Endothelial cell of umbilical vein (primary cell): Measurements from ENCODE around the gene ZBTB14. TPM values are rescaled to one million over a fixed set of nuclear protein-coding genes. Genes with fewer than 3 reads are reported as not detected.

Experiments used
- BruUV-seq: library from RNA; stranded (reverse); fragments of 400-500 nt; replicated peaks from 2 replicates; lab custom pipeline; 2021; lab: Mats Ljungman, UMichigan
- CTCF ChIA-PET: fragments of 300-600, 350-600 bp; sonication (Branson Sonifier 250); formaldehyde crosslinking; loops from one replicate; lab custom pipeline; 2021; ENCODE audit warnings: antibody characterized with exemption, inconsistent platforms; lab: Charles Lee
- POLR2A ChIA-PET: fragments of 300-600, 350-600 bp; sonication (Branson Sonifier 250); formaldehyde crosslinking; loops from one replicate; lab custom pipeline; 2021; ENCODE audit warnings: antibody characterized with exemption, inconsistent platforms; lab: Charles Lee
- DNase-seq: peaks from one replicate; pipeline ENCODE4 v3.0.0-alpha.2; 2011; ENCODE audit warnings: low read depth, low spot score
- FAIRE-seq: peaks from 2 replicates; lab custom pipeline; 2011; peaks lifted over from hg19 to GRCh38; lab: Jason Lieb, UNC
- H2AFZ ChIP-seq: 2 replicates; pipeline ENCODE4 v1.6.0; 2012; ENCODE audit warnings: low read depth, low read length, control low read depth, inconsistent platforms
- H3K27ac ChIP-seq: 2 replicates; pipeline ENCODE4 v1.5.1; 2011; ENCODE audit warnings: low read depth, mild to moderate bottlenecking, control low read depth, low read length, moderate library complexity; ENCODE audit not compliant: insufficient read depth
- H3K27me3 ChIP-seq, 2 experiments: 2 replicates each; pipeline versions ENCODE4 v1.6.0 to v1.6.1; 2011; ENCODE audit warnings: low read length in 2 of 2, mixed read lengths in 1 of 2; ENCODE audit not compliant: control insufficient read depth in 2 of 2, insufficient read depth in 2 of 2
- H3K36me3 ChIP-seq, 2 experiments: 2 replicates in 1 of 2; 3 replicates in 1 of 2; pipeline ENCODE4 v1.5.1; 2011; ENCODE audit warnings: low read length in 2 of 2, mild to moderate bottlenecking in 1 of 2, moderate library complexity in 1 of 2; ENCODE audit not compliant: control insufficient read depth in 2 of 2, insufficient read depth in 2 of 2; ENCODE audit errors: extremely low read depth in 1 of 2
- H3K4me1 ChIP-seq: 3 replicates; pipeline ENCODE4 v1.5.1; 2011; ENCODE audit warnings: mild to moderate bottlenecking, low read length; ENCODE audit not compliant: control insufficient read depth, insufficient read depth; ENCODE audit errors: extremely low read depth
- H3K4me2 ChIP-seq: 2 replicates; pipeline ENCODE4 v1.6.1; 2011; ENCODE audit warnings: low read length, control low read depth, mixed read lengths; ENCODE audit not compliant: insufficient read depth
- H3K4me3 ChIP-seq, 3 experiments: fragments of 200-600 bp in 1 of 3; sonication (generic), shearing (Covaris generic) in 1 of 3; replicated peaks in 1 of 3; 2 replicates each; pipeline ENCODE4 v1.5.1; 2011 to 2016; ENCODE audit warnings: control low read depth in 3 of 3, low read length in 3 of 3, mild to moderate bottlenecking in 2 of 3, inconsistent platforms in 1 of 3, low read depth in 1 of 3, moderate library complexity in 1 of 3; ENCODE audit not compliant: insufficient read depth in 1 of 3
- H3K79me2 ChIP-seq: 2 replicates; pipeline ENCODE4 v1.6.0; 2012; ENCODE audit warnings: low read length, inconsistent platforms; ENCODE audit not compliant: control insufficient read depth, insufficient read depth
- H3K9ac ChIP-seq: replicated peaks from 2 replicates; pipeline ENCODE3; 2011; ENCODE audit warnings: low read length, control low read depth; ENCODE audit not compliant: insufficient read depth; ENCODE audit errors: extremely low read depth
- H3K9me1 ChIP-seq: replicated peaks from 3 replicates; pipeline ENCODE4 v1.6.0; 2011; ENCODE audit warnings: mild to moderate bottlenecking, low read length; ENCODE audit not compliant: control insufficient read depth, insufficient read depth; ENCODE audit errors: extremely low read depth
- H3K9me3 ChIP-seq: replicated peaks from 2 replicates; pipeline ENCODE4 v1.5.1; 2012; ENCODE audit warnings: low read length, inconsistent platforms; ENCODE audit not compliant: control insufficient read depth, insufficient read depth
- H4K20me1 ChIP-seq: replicated peaks from 2 replicates; pipeline ENCODE3; 2011; ENCODE audit warnings: mild to moderate bottlenecking, low read length; ENCODE audit not compliant: control insufficient read depth, insufficient read depth; ENCODE audit errors: extremely low read depth
- CTCF ChIP-seq, 2 donors: IDR thresholded peaks; 1 replicate in 1 of 2; 2 replicates in 1 of 2; pipeline ENCODE4 v1.5.1; 2011; ENCODE audit warnings: low read length in 2 of 2, mild to moderate bottlenecking in 2 of 2, moderate library complexity in 2 of 2, control low read depth in 1 of 2, inconsistent platforms in 1 of 2, low read depth in 1 of 2; ENCODE audit not compliant: insufficient read depth in 1 of 2; ENCODE audit errors: extremely low read depth in 1 of 2
- EZH2 ChIP-seq: IDR thresholded peaks from 2 replicates; pipeline ENCODE4 v1.6.1; 2012; ENCODE audit warnings: borderline replicate concordance, low read depth, mild to moderate bottlenecking, moderate library complexity, low read length, inconsistent platforms; ENCODE audit not compliant: severe bottlenecking
- FOS ChIP-seq: IDR thresholded peaks from 2 replicates; pipeline ENCODE4 v1.6.1; 2011; ENCODE audit warnings: mild to moderate bottlenecking, low read length, moderate library complexity, borderline replicate concordance; ENCODE audit not compliant: insufficient read depth
- GATA2 ChIP-seq: IDR thresholded peaks from 2 replicates; pipeline ENCODE4 v1.7.0; 2011; ENCODE audit warnings: low read depth, mild to moderate bottlenecking, moderate library complexity, mixed read lengths, low read length; ENCODE audit not compliant: insufficient read length, insufficient read depth
- JUN ChIP-seq: IDR thresholded peaks from 2 replicates; pipeline ENCODE4 v1.6.1; 2011; ENCODE audit warnings: borderline replicate concordance, low read depth; ENCODE audit not compliant: insufficient read length, insufficient read depth
- MAX ChIP-seq: IDR thresholded peaks from 2 replicates; pipeline ENCODE4 v1.6.1; 2011; ENCODE audit not compliant: insufficient read depth, insufficient read length
- MYC ChIP-seq: IDR thresholded peaks from one replicate; pipeline ENCODE4 v1.6.1; 2011; ENCODE audit warnings: mild to moderate bottlenecking, low read depth, low read length
- POLR2A ChIP-seq: IDR thresholded peaks from 2 replicates; pipeline ENCODE4 v1.6.1; 2012; ENCODE audit warnings: low read depth, mild to moderate bottlenecking, control low read depth, low read length
- POLR2AphosphoS5 ChIP-seq: IDR thresholded peaks from 2 replicates; pipeline ENCODE4 v1.6.1; 2012; ENCODE audit warnings: low read depth, mild to moderate bottlenecking, control low read depth, low read length, moderate library complexity; ENCODE audit not compliant: insufficient read depth
- dilution Hi-C: fragments of 300-500 bp; cut with MboI; formaldehyde crosslinking; loops from one replicate; pipeline ENCODE4 v1.15.0; 2019; ENCODE audit warnings: low sequenced_read_pairs; ENCODE audit not compliant: extremely low pct_ligation_motif_present
- intact Hi-C: fragments of 100-400 bp; cut with micrococcal nuclease; formaldehyde crosslinking; loops from one replicate; pipeline ENCODE4 v1.10.0; 2022
- polyA plus RNA-seq, 4 experiments: library from polyadenylated mRNA; depleted of rRNA in 3 of 4; stranded (reverse) in 3 of 4; unstranded in 1 of 4; fragments of >200 nt; gene quantifications; 2 replicates each; pipeline versions ENCODE4 v1.2.1 to v1.2.3, GENCODE V29; 2011 to 2012; ENCODE audit warnings: missing spikeins in 1 of 4
- total RNA-seq: library from RNA; stranded (reverse); gene quantifications from 2 replicates; pipeline ENCODE4 v1.2.3, GENCODE V29; 2021

Gene ZBTB14
- total and polyA plus RNA-seq, 2 donors (not counting 3 experiments of a cell fraction or from before 2014, with no cell fraction given): 5.5 to 13.7 TPM

GRCh38 chr18:5244941-5245340, 50.6 kb downstream of the ZBTB14 start:
- CTCF ChIA-PET: no interaction called here
- H3K79me2 ChIP-seq: no peaks in the 10 kb centered on the region
- dilution Hi-C loops: no loop called here

GRCh38 chr18:5239447-5239846, 56.1 kb downstream of the ZBTB14 start:
- FAIRE-seq (no peak), DNase-seq (no peak)
- Histone ChIP-seq H3K27ac (no peak overlapping the region), H3K4me2 (peak overlapping the region; percentile 83), H3K36me3 (peaks cover 0 to 2% of the 10 kb centered on the region in 2 experiments), H3K9ac (no peak overlapping the region), H3K4me1 (peaks cover 20% of the 10 kb centered on the region), H3K79me2 (peaks cover 8% of the 10 kb centered on the region), H3K27me3 (peaks cover 6 to 17% of the 10 kb centered on the region in 2 experiments), H4K20me1 (no peaks in the 10 kb centered on the region), H2AFZ (no peak overlapping the region), H3K9me1 (no peaks in the 10 kb centered on the region), H3K4me3 (peak overlapping the region in 1 of 3 experiments; percentile 72), H3K9me3 (no peaks in the 10 kb centered on the region)
- ChIA-PET CTCF (no interaction called here), POLR2A (no interaction called here)
- TF ChIP-seq MAX: no peak
- no peak for TF ChIP-seq MYC
- TF ChIP-seq EZH2: no peak
- TF ChIP-seq CTCF (IDR thresholded peaks at IDR 0.05; ENCODE audit: extremely low read depth in 1 of 2, insufficient read depth in 1 of 2, low read depth in 1 of 2, low read length in 2 of 2): no peak
- no peak for TF ChIP-seq GATA2
- TF ChIP-seq FOS: no peak
- no peak for TF ChIP-seq JUN
- no peak for TF ChIP-seq POLR2AphosphoS5
- no peak for TF ChIP-seq POLR2A
- no TSS peak for BruUV-seq
- intact Hi-C loops: loop anchor here (2.0 to 5.0 kb wide), 2 partner anchors 217 to 393 kb away; no protein-coding TSS in a partner anchor
- dilution Hi-C loops: no loop called here

More at GRCh38 chr18:5244941-5245340, 50.6 kb downstream of the ZBTB14 start:
- no TSS peak for BruUV-seq
- H2AFZ ChIP-seq: no peak overlapping the region
- H3K9me3 ChIP-seq: no peaks in the 10 kb centered on the region
- H3K36me3 ChIP-seq: peaks cover 0 to 2% of the 10 kb centered on the region in 2 experiments
- H3K27ac ChIP-seq: no peak overlapping the region
- POLR2A ChIA-PET: no interaction called here
- no peak overlapping the region for H3K4me2 ChIP-seq
- no peak overlapping the region for H3K4me3 ChIP-seq
- H3K9ac ChIP-seq: no peak overlapping the region
- intact Hi-C loops: no loop called here
- DNase-seq (no peak), FAIRE-seq (no peak)
- TF ChIP-seq EZH2 (no peak), FOS (no peak), JUN (no peak), GATA2 (no peak), MYC (no peak), POLR2A (no peak), POLR2AphosphoS5 (no peak)
- H3K9me1 ChIP-seq: no peaks in the 10 kb centered on the region
- H4K20me1 ChIP-seq: no peaks in the 10 kb centered on the region
- no peaks in the 10 kb centered on the region for H3K27me3 ChIP-seq
- H3K4me1 ChIP-seq: no peaks in the 10 kb centered on the region
